ENCODE results near the gene ADORA3.

GRCh38 chr1:111552587-111552986 is 49.2 kb upstream of the ADORA3 start:
- TF ChIP-seq POLR2AphosphoS5 (IDR thresholded peaks at IDR 0.05), result no peak
- no peak for TF ChIP-seq CTCF (IDR thresholded peaks at IDR 0.05)
